ENCODE data around the gene NKIRAS1.

NKIRAS1 gene

GRCh38 chr3:23879485-23879884 lies 37.3 kb downstream of the NKIRAS1 start:
- H4K20me1 ChIP-seq (ENCODE audit: insufficient read depth, low read length) = peaks cover 34% of the 10 kb centered on the region
- no peaks in the 10 kb centered on the region for H3K9me3 ChIP-seq (ENCODE audit: insufficient read depth, low read length, severe bottlenecking)
- no peak for DNase-seq
- H3K9ac ChIP-seq (ENCODE audit: low read depth, low read length) = no peak overlapping the region
- H3K27me3 ChIP-seq (ENCODE audit: insufficient read depth, low read length, poor library complexity) = no peaks in the 10 kb centered on the region
- H3K79me2 ChIP-seq (ENCODE audit: insufficient read depth, low read length) = peaks cover 26% of the 10 kb centered on the region; the same call in 1 of the 2 replicates
- TF ChIP-seq EZH2 (IDR thresholded peaks at IDR 0.05; ENCODE audit: borderline replicate concordance, low read depth, low read length, severe bottlenecking) (no peak), CTCF (IDR thresholded peaks at IDR 0.05; ENCODE audit: borderline replicate concordance, extremely low read depth, low read length, poor library complexity, severe bottlenecking) (no peak)
- no peaks in the 10 kb centered on the region for H3K4me1 ChIP-seq (ENCODE audit: insufficient read depth, low read length)
- H3K4me3 ChIP-seq (ENCODE audit: low read depth in 1 of 2, low read length in 2 of 2) = no peak overlapping the region
- no peak overlapping the region for H3K27ac ChIP-seq (ENCODE audit: low read length)
- H2AFZ ChIP-seq (ENCODE audit: low read depth, low read length) = no peak overlapping the region
- H3K4me2 ChIP-seq (ENCODE audit: insufficient read depth, low read length) = no peak overlapping the region
- no peak for ATAC-seq (ENCODE audit: insufficient read depth, low read depth)
- 0 out of 2 replicates have a peak, but pooled peaks cover 7% of the 10 kb centered on the region for H3K36me3 ChIP-seq (ENCODE audit: insufficient read depth, low read length)

DNA sequence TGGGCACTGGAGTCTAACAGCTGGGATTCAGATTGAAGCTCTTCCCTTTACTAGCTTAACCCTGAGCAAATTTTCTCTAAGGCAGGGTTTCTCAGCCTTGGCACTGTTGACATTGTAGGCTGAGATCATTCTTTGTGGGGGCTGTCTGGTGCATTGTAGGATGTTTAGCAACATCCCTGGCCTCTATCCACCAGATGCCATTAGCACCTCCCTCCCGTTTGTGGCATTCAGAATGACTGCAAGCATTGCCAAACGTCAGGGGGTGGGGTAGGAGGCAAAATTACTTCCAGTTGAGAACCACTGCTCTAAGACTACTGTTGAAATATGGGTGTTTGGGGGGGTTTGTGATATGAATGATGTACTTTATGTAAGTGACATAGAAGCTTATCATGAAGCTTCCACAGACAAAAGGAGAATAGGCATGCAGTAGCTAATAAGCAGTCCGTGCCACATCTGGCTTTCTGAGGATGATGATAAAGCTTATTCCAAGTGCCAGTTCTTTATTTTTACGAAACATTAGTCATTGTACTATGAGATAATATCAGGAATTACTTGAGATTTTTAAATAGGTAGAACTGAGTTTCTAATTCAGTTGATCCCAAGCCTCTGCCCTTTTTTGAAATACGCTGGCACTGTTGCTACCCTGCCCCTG lies 39.3 kb downstream of the NKIRAS1 start:
- H3K4me2 ChIP-seq (ENCODE audit: insufficient read depth, low read length) = no peak overlapping the region
- ATAC-seq (ENCODE audit: insufficient read depth, low read depth) = no peak

GRCh38 chr3:23876923-23877322 lies 39.9 kb downstream of the NKIRAS1 start:
- ATAC-seq (ENCODE audit: insufficient read depth, low read depth) (no peak), DNase-seq (no peak)
- H3K4me1 ChIP-seq (ENCODE audit: insufficient read depth, low read length) = no peaks in the 10 kb centered on the region
- TF ChIP-seq EZH2 (IDR thresholded peaks at IDR 0.05; ENCODE audit: borderline replicate concordance, low read depth, low read length, severe bottlenecking) = no peak
- no peak for TF ChIP-seq CTCF (IDR thresholded peaks at IDR 0.05; ENCODE audit: borderline replicate concordance, extremely low read depth, low read length, poor library complexity, severe bottlenecking)
- no peak overlapping the region for H3K4me2 ChIP-seq (ENCODE audit: insufficient read depth, low read length)
- no peak overlapping the region for H3K27ac ChIP-seq (ENCODE audit: low read length)
- no peaks in the 10 kb centered on the region for H3K27me3 ChIP-seq (ENCODE audit: insufficient read depth, low read length, poor library complexity)
- H3K36me3 ChIP-seq (ENCODE audit: insufficient read depth, low read length) = 0 out of 2 replicates have a peak, but pooled peaks cover 2% of the 10 kb centered on the region
- no peak overlapping the region for H3K9ac ChIP-seq (ENCODE audit: low read depth, low read length)
- no peak overlapping the region for H3K4me3 ChIP-seq (ENCODE audit: low read depth in 1 of 2, low read length in 2 of 2)
- peaks cover 28% of the 10 kb centered on the region for H4K20me1 ChIP-seq (ENCODE audit: insufficient read depth, low read length)
- H3K9me3 ChIP-seq (ENCODE audit: insufficient read depth, low read length, severe bottlenecking) = no peaks in the 10 kb centered on the region
- no peak overlapping the region for H2AFZ ChIP-seq (ENCODE audit: low read depth, low read length)
- peaks cover 28% of the 10 kb centered on the region; the same call in 1 of the 2 replicates for H3K79me2 ChIP-seq (ENCODE audit: insufficient read depth, low read length)

More for the DNA sequence above, 39.3 kb downstream of the NKIRAS1 start:
- DNase-seq = no peak
- TF ChIP-seq CTCF (IDR thresholded peaks at IDR 0.05; ENCODE audit: borderline replicate concordance, extremely low read depth, low read length, poor library complexity, severe bottlenecking) = no peak
- TF ChIP-seq EZH2 (IDR thresholded peaks at IDR 0.05; ENCODE audit: borderline replicate concordance, low read depth, low read length, severe bottlenecking) = no peak
- H3K36me3 ChIP-seq (ENCODE audit: insufficient read depth, low read length) = 0 out of 2 replicates have a peak, but pooled peaks cover 4% of the 10 kb centered on the region
- H3K9me3 ChIP-seq (ENCODE audit: insufficient read depth, low read length, severe bottlenecking) = no peaks in the 10 kb centered on the region
- H4K20me1 ChIP-seq (ENCODE audit: insufficient read depth, low read length) = peaks cover 30% of the 10 kb centered on the region
- H2AFZ ChIP-seq (ENCODE audit: low read depth, low read length) = no peak overlapping the region
- peaks cover 28% of the 10 kb centered on the region; the same call in 1 of the 2 replicates for H3K79me2 ChIP-seq (ENCODE audit: insufficient read depth, low read length)
- H3K4me1 ChIP-seq (ENCODE audit: insufficient read depth, low read length) = no peaks in the 10 kb centered on the region
- no peak overlapping the region for H3K27ac ChIP-seq (ENCODE audit: low read length)
- H3K27me3 ChIP-seq (ENCODE audit: insufficient read depth, low read length, poor library complexity) = no peaks in the 10 kb centered on the region
- no peak overlapping the region for H3K9ac ChIP-seq (ENCODE audit: low read depth, low read length)
- H3K4me3 ChIP-seq (ENCODE audit: low read depth in 1 of 2, low read length in 2 of 2) = no peak overlapping the region
